Panc1 (cell line): ENCODE measurements around the gene RAB8A.

Source experiments
- POLR2AphosphoS5 ChIP-seq: IDR thresholded peaks from 2 replicates; pipeline ENCODE4 v1.6.1; 2012; ENCODE audit warnings: mild to moderate bottlenecking, low read depth, low read length, moderate library complexity
- SIN3A ChIP-seq: IDR thresholded peaks from 2 replicates; pipeline ENCODE4 v1.6.1; 2012; ENCODE audit warnings: low read depth, mild to moderate bottlenecking, low read length, moderate library complexity, borderline replicate concordance; ENCODE audit not compliant: insufficient read depth
- TF ChIP-seq, protein P1 (sequence below): fragments of 450-650 bp; IDR thresholded peaks from 2 replicates; pipeline ENCODE4 v1.5.1; 2017; ENCODE audit warnings: mild to moderate bottlenecking
- TF ChIP-seq, protein P2 (sequence below), 2 experiments: IDR thresholded peaks; 2 replicates each; pipeline ENCODE4 v1.6.1; 2011 to 2012; ENCODE audit warnings: low read depth in 2 of 2, control low read depth in 1 of 2, low read length in 1 of 2, mild to moderate bottlenecking in 1 of 2, moderate library complexity in 1 of 2; ENCODE audit not compliant: insufficient read depth in 1 of 2

DNA sequence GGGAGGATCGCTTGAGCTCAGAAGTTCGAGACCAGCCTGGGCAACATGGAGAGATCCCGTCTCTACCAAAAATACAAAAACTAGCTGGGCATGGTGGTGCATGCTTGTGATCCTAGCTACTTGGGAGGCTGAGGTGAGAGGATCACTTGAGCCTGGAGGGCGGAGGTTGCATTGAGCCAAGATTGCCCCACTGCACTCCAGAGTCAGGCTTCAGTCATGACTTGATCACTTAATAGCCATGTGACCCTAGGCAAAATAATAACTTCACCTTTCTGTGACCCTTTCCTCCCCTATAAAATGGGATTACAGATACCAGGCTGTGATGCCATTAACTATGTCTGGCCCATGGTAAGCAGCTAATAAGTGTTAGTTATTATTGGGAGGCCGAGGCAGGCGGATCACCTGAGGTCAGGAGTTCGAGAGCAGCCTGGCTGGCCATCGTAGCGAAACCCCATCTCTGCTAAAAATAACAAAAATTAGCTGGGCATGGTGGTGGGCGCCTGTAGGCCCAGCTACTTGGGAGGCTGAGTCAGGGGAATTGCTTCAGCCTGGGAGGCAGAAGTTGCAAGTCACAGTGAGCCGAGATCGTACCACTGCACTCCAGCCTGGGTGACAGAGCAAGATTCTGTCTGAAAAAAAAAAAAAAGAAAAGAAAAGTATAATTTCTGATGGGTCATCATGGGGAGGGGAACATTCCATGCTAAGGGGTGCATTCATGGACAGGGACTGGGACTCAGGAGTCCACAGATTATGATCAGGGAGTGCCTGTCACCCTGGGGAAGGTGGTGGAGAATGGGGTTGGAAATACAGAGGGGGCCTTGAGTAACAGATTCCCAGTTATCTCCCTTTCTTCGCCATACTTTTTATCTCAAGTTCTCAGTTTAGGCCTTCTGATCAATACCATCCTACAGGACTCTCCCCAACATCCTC lies 19.9 kb upstream of the RAB8A start:
- TF ChIP-seq POLR2AphosphoS5: no peak
- TF ChIP-seq, protein P1, sequence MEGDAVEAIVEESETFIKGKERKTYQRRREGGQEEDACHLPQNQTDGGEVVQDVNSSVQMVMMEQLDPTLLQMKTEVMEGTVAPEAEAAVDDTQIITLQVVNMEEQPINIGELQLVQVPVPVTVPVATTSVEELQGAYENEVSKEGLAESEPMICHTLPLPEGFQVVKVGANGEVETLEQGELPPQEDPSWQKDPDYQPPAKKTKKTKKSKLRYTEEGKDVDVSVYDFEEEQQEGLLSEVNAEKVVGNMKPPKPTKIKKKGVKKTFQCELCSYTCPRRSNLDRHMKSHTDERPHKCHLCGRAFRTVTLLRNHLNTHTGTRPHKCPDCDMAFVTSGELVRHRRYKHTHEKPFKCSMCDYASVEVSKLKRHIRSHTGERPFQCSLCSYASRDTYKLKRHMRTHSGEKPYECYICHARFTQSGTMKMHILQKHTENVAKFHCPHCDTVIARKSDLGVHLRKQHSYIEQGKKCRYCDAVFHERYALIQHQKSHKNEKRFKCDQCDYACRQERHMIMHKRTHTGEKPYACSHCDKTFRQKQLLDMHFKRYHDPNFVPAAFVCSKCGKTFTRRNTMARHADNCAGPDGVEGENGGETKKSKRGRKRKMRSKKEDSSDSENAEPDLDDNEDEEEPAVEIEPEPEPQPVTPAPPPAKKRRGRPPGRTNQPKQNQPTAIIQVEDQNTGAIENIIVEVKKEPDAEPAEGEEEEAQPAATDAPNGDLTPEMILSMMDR: no peak
- TF ChIP-seq, protein P2, sequence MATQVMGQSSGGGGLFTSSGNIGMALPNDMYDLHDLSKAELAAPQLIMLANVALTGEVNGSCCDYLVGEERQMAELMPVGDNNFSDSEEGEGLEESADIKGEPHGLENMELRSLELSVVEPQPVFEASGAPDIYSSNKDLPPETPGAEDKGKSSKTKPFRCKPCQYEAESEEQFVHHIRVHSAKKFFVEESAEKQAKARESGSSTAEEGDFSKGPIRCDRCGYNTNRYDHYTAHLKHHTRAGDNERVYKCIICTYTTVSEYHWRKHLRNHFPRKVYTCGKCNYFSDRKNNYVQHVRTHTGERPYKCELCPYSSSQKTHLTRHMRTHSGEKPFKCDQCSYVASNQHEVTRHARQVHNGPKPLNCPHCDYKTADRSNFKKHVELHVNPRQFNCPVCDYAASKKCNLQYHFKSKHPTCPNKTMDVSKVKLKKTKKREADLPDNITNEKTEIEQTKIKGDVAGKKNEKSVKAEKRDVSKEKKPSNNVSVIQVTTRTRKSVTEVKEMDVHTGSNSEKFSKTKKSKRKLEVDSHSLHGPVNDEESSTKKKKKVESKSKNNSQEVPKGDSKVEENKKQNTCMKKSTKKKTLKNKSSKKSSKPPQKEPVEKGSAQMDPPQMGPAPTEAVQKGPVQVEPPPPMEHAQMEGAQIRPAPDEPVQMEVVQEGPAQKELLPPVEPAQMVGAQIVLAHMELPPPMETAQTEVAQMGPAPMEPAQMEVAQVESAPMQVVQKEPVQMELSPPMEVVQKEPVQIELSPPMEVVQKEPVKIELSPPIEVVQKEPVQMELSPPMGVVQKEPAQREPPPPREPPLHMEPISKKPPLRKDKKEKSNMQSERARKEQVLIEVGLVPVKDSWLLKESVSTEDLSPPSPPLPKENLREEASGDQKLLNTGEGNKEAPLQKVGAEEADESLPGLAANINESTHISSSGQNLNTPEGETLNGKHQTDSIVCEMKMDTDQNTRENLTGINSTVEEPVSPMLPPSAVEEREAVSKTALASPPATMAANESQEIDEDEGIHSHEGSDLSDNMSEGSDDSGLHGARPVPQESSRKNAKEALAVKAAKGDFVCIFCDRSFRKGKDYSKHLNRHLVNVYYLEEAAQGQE (IDR thresholded peaks at IDR 0.05; ENCODE audit: insufficient read depth in 1 of 2, low read depth in 2 of 2, low read length in 1 of 2): no peak
- TF ChIP-seq SIN3A: no peak
